ENCODE results near the gene FIBP.

The FIBP gene

GRCh38 chr11:65915101-65915820 is 27.0 kb upstream of the FIBP start:
- in situ Hi-C loops (cut with MboI; ENCODE audit: low sequenced_read_pairs) = no loop called here

DNA sequence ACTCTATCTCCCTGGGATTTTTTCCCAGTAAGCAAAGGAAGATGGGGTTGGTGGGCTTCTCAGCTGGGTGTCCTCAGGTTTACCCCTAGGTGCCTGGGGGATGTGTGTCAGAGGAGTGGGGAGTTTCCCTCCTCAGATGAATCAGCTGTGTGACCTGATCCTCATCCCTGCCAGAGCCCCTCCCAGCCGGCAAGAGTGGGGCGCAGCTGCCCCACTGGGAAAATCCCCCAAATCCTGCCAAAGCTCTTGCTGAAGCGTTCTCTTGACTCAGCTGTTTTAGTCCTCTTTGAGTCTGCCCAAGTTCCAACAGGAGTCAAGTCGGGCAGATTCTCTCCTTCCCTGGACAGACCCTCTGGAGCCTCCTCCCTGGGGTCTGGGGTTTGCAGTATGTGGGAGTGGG is 24.6 kb upstream of the FIBP start:
- in situ Hi-C loops (cut with MboI; ENCODE audit: low sequenced_read_pairs) = no loop called here

DNA sequence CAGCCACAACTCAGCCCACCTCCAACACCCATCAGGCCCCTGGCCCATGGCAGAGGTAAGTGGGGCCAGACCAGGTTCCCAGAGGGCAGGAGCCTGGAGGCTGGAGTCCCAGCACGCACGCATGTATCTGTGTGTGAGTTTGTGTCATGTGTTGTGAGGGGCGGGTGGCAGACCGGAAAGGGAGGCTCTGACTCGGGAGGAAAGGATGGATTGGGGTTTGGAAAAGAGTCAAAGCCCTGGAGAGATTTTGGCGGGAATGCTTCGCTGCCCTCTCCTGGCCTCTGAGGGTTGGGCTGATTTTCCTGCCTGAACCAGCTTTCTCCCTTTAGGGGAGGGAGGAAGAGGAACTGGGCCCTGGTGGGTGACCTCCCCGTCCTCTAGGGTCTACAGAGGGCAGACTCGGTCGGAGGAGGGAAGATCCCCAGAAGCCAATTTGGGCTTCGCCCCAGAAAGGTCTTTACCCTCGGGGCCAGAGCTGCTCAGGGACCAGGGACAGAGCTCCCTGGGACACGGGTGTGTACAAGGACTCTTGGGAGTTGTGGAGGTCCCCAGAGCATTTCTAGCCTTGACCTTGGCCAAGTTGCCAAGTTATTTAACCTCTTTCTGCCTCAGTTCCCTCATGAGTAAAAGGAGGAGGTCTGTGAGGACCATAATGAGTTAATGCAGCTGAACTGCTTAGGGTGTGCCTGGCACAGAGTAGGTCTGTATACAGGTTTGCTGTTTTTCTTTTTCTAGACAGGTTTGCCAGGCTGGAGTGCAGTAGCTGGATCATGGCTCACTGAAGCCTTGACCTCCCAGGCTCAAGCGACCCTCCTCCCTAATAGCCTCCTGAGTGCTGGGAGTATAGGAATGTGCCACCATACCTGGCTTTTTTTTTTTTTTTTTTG is 23.7 kb upstream of the FIBP start:
- in situ Hi-C loops (cut with MboI; ENCODE audit: low sequenced_read_pairs) = no loop called here

DNA sequence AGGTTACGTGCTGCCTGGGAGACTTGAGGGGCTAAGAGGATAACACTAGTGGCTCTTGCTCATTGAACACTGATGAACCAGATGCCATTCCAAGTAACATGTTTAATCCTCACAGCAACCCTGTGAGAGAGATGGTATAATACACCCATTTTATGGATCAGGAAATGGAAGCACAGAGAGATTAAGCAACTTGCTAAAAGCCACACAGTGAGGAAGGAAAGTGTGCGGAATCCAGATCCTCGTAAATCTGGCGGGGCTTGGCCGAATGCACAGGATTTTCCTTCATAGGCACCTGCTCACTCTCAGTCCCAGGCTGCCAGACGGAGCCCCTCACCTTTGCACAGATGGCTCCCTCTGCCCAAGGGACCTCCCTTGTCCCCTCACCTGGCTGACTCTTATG is 19.6 kb upstream of the FIBP start:
- in situ Hi-C loops (cut with MboI; ENCODE audit: low sequenced_read_pairs) = no loop called here

DNA sequence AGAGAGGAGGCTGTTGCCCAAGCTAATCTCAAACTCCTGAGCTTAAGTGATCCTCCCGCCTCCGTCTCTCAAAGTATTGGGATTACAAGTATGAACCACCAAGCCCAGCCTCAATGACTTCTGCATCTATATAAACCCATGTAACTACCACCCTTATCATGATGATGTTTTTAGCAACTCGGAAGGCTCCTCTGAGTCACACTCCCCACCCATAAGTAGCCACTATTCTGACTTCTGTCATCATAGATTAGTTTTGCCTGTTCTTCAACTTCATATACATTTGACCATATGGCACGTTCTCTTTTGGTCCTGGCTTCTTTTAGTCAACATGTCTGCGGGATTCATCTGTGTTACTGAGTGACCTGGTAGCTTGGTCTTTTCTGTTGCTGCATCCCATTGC is 18.3 kb upstream of the FIBP start:
- in situ Hi-C loops (cut with MboI; ENCODE audit: low sequenced_read_pairs) = no loop called here

GRCh38 chr11:65903715-65904114 is 15.4 kb upstream of the FIBP start:
- in situ Hi-C loops (cut with MboI; ENCODE audit: low sequenced_read_pairs) = no loop called here

DNA sequence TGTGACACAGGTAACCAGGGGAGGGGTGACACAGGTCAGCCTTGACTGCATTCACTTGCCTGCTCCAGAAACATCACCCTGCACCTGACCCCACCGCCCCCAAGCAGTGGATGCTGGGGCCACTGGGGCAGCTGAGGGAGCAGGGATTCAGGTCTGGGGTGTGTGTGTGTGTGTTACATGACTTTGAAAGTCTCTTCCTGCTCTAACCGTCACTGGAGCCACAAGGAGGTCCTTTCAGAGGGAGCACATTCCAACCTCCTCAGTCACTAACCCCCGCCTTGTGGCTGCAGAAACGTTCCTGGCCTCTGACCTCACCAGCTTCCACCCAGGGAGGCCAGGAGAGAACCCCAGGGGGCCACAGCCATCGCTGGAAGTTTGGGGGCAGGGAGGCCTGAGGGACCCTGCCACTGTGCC is 14.8 kb upstream of the FIBP start:
- in situ Hi-C loops (cut with MboI; ENCODE audit: low sequenced_read_pairs) = no loop called here

DNA sequence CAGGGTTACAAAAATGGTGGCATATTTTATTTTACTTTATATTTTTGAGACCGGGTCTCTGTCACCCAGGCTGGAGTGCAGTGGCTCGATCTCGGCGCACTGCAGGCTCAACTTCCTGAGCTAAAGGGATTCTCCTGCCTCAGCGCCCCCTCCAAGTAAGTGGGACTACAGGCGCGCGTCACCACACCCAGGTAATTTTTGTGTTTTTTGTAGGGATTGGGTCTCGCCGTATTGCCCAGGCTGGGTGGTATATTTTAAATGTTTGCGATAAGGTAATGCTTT is 12.6 kb upstream of the FIBP start:
- in situ Hi-C loops (cut with MboI; ENCODE audit: low sequenced_read_pairs) = no loop called here

GRCh38 chr11:65900125-65900898 is 12.0 kb upstream of the FIBP start, which contains the start of gene FOSL1:
Gene FOSL1, minus strand, starts transcription at chr11:65900388. Its CDS starts 49 bp downstream, at chr11:65900339.
- in situ Hi-C loops (cut with MboI; ENCODE audit: low sequenced_read_pairs) = no loop called here

DNA sequence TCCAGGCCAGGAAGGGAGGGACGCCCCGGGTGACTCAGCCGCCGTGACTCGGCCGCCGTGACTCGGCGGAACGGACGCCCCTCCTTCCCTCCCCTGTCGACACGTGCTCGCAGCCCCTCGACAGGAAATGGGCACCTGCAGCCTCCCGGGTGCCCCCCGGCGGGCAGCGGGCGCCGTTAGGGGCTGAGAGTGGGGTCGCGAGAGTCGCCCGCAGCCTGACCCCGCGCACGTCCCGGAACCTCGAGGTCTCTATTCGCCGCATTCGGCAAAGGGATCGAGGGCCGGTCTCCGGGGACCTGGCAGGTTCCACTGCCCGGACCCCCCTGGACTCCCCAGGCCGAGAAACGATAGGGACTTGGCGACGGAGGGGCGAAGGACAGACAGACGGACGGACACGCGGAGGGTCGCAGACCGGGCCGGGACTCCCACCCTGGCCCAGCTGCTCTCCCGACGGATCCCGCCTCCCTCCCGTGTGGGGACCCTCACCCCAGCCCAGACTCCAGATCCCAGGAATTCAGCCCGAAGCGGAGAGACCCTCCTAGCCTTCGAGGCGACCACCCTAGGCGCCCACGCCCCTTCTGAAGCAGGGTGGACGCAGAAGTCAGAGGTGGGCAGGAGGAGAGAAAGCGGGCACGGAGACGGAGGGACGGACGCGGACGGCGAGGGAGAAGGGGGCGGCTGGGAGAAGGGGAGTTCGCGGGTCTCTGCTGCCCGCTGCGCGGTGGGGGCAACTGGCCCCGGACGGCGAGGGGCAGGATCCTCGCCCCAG is 11.3 kb upstream of the FIBP start:
- in situ Hi-C loops (cut with MboI; ENCODE audit: low sequenced_read_pairs) = loop anchor here (25.0 kb wide), 1 partner anchor 88 kb away; no protein-coding TSS in a partner anchor

DNA sequence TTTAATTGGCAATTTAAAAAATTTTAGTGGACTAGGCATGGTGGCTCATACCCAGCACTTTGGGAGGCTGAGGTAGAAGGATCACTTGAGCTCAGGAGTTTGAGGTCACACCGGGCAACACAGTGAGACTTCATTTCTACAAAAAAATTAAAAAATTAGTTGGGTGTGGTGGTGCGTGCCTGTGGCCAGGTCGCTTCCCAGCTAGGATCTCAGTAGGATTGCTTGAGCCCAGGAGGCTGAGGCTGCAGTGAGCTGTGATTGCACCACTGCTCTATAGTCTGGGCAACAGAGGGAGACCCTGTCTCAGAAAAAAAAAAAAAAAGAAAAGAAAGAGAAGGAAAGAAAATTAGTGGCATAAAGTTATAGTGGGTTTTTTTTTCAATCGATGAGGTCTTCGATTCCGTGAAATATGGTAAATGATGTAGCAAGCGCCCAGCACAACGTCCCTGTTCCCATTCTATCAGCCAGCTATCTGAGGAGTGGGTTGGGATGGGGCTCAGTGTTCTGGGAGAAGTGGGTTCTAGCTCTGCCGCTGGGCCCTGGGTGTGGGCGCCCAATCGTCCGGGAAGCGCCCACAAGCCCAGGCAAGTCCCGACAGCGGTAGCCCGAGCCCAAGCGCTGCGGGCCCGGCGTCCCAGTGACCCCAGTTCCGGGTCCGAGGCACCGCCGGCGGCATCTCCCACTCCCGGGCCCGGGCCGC is 10.5 kb upstream of the FIBP start:
- in situ Hi-C loops (cut with MboI; ENCODE audit: low sequenced_read_pairs) = loop anchor here (25.0 kb wide), 1 partner anchor 88 kb away; no protein-coding TSS in a partner anchor

DNA sequence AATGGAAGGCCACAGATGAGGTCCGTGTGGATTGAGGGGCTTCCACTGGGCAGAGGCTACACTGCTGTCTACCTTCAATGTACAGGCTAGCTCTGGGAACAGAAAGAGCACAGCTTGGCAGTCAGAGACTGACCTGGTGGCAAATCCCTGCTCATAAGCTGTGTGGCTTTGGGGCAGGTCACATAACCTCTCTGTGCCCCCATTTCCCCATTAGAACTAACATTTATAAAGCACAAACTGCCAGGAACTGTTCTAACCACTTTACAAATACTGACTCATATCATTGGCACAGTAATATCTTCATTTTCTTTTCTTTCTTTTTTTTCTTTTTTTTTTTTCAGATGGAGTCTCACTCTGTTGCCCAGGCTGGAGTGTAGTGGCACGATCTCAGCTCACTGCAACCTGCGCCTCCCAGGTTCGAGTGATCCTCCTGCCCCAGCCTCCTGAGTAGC is 8.8 kb upstream of the FIBP start:
- in situ Hi-C loops (cut with MboI; ENCODE audit: low sequenced_read_pairs) = loop anchor here (25.0 kb wide), 1 partner anchor 90 kb away; no protein-coding TSS in a partner anchor

DNA sequence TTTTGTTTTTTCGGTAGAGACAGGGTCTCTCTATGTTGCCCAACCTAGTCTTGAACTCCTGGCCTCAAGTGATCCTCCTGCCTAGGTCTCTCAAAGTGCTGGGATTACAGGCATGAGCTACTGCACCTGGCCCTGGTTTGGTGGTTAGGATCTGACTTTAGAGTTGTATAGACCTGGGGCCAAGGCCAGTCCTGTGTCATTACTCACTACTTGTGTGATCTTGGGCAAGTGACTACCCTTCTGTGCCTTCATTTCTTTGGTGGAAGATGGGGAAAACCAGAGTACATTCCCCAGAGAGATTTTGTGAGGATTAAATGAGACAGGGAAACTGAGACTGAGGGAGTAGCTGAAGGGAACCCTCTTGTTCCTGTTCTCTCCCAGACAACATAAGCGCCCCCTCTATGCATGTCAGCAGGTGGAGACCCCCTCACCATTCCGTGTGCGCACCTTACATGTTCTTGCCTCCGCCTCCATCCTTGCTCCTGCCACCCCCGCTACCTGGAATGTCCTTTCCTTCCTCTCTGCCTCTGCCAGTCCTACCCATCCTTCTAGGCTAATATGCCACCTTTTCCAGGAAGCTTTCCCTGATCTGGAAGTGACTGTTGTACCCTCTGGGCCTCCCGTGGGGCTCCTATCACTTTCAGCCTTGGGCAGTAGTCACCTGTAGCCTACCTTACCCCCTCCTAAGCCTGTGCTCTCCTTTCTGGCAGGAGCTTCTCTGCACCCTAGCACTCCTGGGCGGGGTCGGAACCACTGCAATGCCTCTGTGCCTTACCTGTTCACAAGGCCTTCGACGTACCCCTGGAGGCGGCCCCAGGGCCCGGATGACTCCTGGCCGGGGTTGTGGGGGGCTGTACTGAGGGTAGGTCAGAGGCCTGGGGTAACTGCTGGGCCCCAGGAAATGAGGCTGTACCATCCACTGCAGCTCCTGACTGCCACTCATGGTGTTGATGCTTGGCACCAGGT is 8.0 kb upstream of the FIBP start:
- in situ Hi-C loops (cut with MboI; ENCODE audit: low sequenced_read_pairs) = loop anchor here (25.0 kb wide), 1 partner anchor 91 kb away; no protein-coding TSS in a partner anchor

DNA sequence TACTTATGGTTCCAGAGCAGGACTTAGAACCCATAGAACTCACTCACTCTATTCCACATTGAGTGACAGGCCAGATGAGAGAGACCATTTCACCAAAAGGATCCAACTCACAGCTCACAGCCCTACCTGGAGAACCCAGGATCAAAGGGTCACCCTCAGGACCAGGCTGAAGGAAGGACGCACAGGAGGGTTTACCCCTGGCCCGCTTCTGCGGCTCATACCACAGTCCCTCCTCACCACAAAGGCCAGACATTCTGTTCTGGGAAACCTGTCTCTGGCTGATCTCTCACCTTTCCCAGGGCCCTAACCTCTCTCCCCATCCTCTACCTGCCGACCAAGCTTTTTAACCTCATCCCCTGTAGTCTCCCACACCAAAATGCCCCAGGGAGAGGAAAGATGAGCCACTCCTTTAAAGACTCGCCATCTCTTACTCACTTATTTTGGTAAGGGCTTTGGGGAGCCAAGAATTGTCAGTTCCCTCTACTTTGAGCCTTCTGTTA is 7.3 kb upstream of the FIBP start:
- in situ Hi-C loops (cut with MboI; ENCODE audit: low sequenced_read_pairs) = loop anchor here (25.0 kb wide), 1 partner anchor 92 kb away; no protein-coding TSS in a partner anchor

- in situ Hi-C loops (cut with MboI; ENCODE audit: low sequenced_read_pairs) = loop anchor here (25.0 kb wide), 1 partner anchor 93 kb away; no protein-coding TSS in a partner anchor
These were observed 5.8 kb upstream of the FIBP start for GRCh38 chr11:65894034-65894591.

- in situ Hi-C loops (cut with MboI; ENCODE audit: low sequenced_read_pairs) = loop anchor here (25.0 kb wide), 1 partner anchor 95 kb away; no protein-coding TSS in a partner anchor
These were observed 4.5 kb upstream of the FIBP start for GRCh38 chr11:65892661-65893317.

DNA sequence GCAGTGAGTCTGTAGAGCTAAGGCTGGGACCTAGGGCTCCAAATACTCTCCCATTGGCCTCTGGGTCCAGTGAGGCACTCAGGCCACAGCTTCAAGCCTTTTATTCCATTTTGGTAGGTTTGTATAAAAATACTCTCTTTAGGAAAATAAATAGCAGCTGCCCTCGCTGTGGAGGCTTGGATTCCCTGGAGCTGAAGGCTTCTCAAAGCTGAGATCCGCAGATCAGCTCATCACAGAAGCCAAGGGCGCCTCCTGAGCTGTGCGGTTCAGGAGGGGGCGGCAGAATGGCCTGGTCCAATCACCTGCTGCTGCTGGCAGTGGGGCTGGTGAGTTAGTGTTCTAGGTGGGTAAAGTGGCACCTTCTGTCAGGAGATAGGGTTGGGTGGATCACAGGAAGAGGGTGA is 3.9 kb upstream of the FIBP start:
- in situ Hi-C loops (cut with MboI; ENCODE audit: low sequenced_read_pairs) = loop anchor here (25.0 kb wide), 1 partner anchor 95 kb away; no protein-coding TSS in a partner anchor

All from HL-60/S4 treated with phorbol 12-myristate 13-acetate at 8.2 ng/mL for 4 days and 3 days (cell line).